MCF 10A (cell line): ENCODE data around the gene NSMF. TPM values are rescaled to one million over a fixed set of nuclear protein-coding genes. Genes with fewer than 3 reads are reported as not detected.

Source experiments
- BruUV-seq: library from RNA; stranded (reverse); fragments of 400-500 nt; replicated peaks from 2 replicates; lab custom pipeline; 2021; lab: Mats Ljungman, UMichigan
- CTCF ChIA-PET: fragments of 300-600 bp; sonication (Branson Sonifier 250); formaldehyde crosslinking; extraction: SDS; loops from one replicate; lab custom pipeline; 2021; ENCODE audit warnings: antibody characterized with exemption, inconsistent platforms; lab: Yijun Ruan, JAX
- POLR2A ChIA-PET: fragments of 300-600, 350-650 bp; sonication (Branson Sonifier 250); formaldehyde crosslinking; extraction: SDS; loops from one replicate; lab custom pipeline; 2020; ENCODE audit warnings: antibody characterized with exemption, inconsistent platforms; lab: Yijun Ruan, JAX
- DNase-seq: peaks from one replicate; pipeline ENCODE4 v3.0.0-alpha.2; 2018; ENCODE audit not compliant: unreplicated experiment
- H3K27ac Mint-ChIP-seq: one replicate; pipeline ENCODE4 v1.8.0; 2022; ENCODE audit warnings: mild to moderate bottlenecking, low read depth, mixed read lengths; ENCODE audit not compliant: unreplicated experiment
- H3K27me3 Mint-ChIP-seq: one replicate; pipeline ENCODE4 v1.8.0; 2022; ENCODE audit warnings: mixed read lengths; ENCODE audit not compliant: insufficient read depth, unreplicated experiment
- H3K36me3 Mint-ChIP-seq: one replicate; pipeline ENCODE4 v1.8.0; 2022; ENCODE audit warnings: mild to moderate bottlenecking, moderate library complexity, mixed read lengths; ENCODE audit not compliant: insufficient read depth, unreplicated experiment
- H3K4me1 Mint-ChIP-seq: one replicate; pipeline ENCODE4 v1.8.0; 2022; ENCODE audit warnings: mixed read lengths; ENCODE audit not compliant: insufficient read depth, unreplicated experiment
- H3K4me3 Mint-ChIP-seq: one replicate; pipeline ENCODE4 v1.8.0; 2022; ENCODE audit warnings: mild to moderate bottlenecking, moderate library complexity, mixed read lengths; ENCODE audit not compliant: unreplicated experiment
- H3K9me3 Mint-ChIP-seq: one replicate; pipeline ENCODE4 v1.8.0; 2022; ENCODE audit warnings: mixed read lengths; ENCODE audit not compliant: unreplicated experiment
- intact Hi-C: fragments of 100-400 bp; cut with micrococcal nuclease; formaldehyde crosslinking; loops from 2 replicates; pipeline ENCODE4 v1.14.1; 2022
- total RNA-seq: library from RNA; stranded (reverse); gene quantifications from 2 replicates; pipeline ENCODE4 v1.2.3, GENCODE V29; 2022
- TF ChIP-seq, protein P1 (sequence below): fragments of 200-600 bp; IDR thresholded peaks from one replicate; pipeline ENCODE4 v1.8.0; 2022; ENCODE audit warnings: antibody characterized with exemption, mild to moderate bottlenecking; ENCODE audit not compliant: unreplicated experiment

The NSMF gene
- total RNA-seq, 1 experiment from 2014 or later: 37.8 TPM

DNA sequence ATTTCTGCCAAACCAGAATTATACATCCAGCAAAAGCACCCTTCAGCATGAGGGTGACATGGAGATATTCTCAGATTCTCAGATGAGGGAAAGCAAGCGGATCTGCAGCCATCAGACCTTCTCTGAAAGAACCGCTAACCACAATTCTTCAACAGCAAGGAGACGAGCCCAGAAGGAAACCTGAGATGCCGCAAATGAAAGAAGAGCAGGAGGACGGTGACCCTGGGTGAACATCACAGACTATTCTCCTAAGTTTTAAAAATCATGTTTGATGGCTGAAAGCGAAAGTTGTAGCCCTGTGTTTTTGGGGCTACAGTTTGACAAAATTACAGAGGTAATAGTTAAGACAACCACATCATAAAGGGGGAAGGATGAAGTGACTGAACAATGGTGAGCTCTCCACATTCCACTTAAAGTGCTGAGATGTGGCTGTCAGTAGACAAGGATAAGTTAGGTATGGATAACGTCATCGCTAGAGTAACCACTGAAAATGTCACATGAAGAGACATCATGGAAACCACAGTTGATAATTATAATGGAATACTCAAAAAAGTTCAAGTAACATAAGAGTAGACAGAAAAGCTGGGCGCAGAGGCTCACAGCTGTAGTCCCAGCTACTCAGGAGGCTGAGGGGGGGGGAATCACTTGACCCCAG lies 31.5 kb upstream of the NSMF start:
- H3K9me3 Mint-ChIP-seq: no peaks in the 10 kb centered on the region
- ChIA-PET POLR2A (no interaction called here), CTCF (no interaction called here)
- intact Hi-C loops: no loop called here
- no peaks in the 10 kb centered on the region for H3K27me3 Mint-ChIP-seq
- DNase-seq: no peak
- H3K36me3 Mint-ChIP-seq: no peaks in the 10 kb centered on the region
- no peak overlapping the region for H3K4me3 Mint-ChIP-seq
- peaks cover 9% of the 10 kb centered on the region for H3K4me1 Mint-ChIP-seq
- TF ChIP-seq, protein P1, sequence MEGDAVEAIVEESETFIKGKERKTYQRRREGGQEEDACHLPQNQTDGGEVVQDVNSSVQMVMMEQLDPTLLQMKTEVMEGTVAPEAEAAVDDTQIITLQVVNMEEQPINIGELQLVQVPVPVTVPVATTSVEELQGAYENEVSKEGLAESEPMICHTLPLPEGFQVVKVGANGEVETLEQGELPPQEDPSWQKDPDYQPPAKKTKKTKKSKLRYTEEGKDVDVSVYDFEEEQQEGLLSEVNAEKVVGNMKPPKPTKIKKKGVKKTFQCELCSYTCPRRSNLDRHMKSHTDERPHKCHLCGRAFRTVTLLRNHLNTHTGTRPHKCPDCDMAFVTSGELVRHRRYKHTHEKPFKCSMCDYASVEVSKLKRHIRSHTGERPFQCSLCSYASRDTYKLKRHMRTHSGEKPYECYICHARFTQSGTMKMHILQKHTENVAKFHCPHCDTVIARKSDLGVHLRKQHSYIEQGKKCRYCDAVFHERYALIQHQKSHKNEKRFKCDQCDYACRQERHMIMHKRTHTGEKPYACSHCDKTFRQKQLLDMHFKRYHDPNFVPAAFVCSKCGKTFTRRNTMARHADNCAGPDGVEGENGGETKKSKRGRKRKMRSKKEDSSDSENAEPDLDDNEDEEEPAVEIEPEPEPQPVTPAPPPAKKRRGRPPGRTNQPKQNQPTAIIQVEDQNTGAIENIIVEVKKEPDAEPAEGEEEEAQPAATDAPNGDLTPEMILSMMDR: no peak
- BruUV-seq: no TSS peak
- H3K27ac Mint-ChIP-seq: no peak overlapping the region

DNA sequence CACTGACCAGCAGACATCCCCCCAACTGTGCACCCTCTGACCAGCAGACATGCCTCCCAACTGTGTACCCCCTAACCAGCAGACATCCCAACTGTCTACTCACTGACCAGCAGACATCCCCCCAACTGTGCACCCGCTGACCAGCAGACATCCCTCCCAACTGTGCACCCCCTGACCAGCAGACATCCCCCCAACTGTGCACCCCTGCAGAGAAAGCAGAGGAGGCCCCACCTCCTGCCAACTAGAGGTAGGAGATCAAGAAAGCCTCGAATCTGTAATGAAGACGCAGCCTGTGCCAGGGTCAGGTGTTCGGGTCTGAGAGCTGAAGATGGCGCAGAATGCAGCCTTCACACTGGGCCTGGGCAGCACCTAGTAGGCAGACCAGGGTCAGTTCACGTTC lies 29.8 kb upstream of the NSMF start:
- no peak for DNase-seq
- BruUV-seq: no TSS peak
- no peaks in the 10 kb centered on the region for H3K27me3 Mint-ChIP-seq
- POLR2A ChIA-PET: no interaction called here
- no peak overlapping the region for H3K27ac Mint-ChIP-seq
- no peak overlapping the region for H3K4me3 Mint-ChIP-seq
- TF ChIP-seq, protein P1: no peak
- CTCF ChIA-PET: no interaction called here
- intact Hi-C loops: no loop called here
- no peaks in the 10 kb centered on the region for H3K36me3 Mint-ChIP-seq
- peaks cover under 1% of the 10 kb centered on the region for H3K4me1 Mint-ChIP-seq
- no peaks in the 10 kb centered on the region for H3K9me3 Mint-ChIP-seq

DNA sequence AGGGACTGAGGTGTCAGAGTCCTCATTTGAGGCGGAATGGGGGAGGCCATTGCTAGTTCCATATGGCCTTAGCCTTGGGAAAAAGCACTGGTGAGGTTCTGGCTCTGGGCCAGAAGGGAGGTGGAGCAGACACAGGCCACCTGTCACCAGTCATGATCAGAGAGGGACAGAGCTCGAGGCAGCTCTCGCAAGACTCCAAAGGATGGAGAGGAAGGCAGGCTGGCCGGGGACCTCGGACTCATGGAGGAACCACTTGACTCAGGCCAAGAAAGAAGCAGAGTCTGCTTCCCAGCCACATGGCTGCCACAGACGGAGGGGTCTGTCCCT lies 29.2 kb upstream of the NSMF start:
- DNase-seq: no peak
- TF ChIP-seq, protein P1: no peak
- POLR2A ChIA-PET: no interaction called here
- CTCF ChIA-PET: no interaction called here
- BruUV-seq: no TSS peak
- H3K36me3 Mint-ChIP-seq: no peaks in the 10 kb centered on the region
- no peak overlapping the region for H3K27ac Mint-ChIP-seq
- no peaks in the 10 kb centered on the region for H3K27me3 Mint-ChIP-seq
- intact Hi-C loops: no loop called here
- no peak overlapping the region for H3K4me3 Mint-ChIP-seq
- no peaks in the 10 kb centered on the region for H3K4me1 Mint-ChIP-seq
- H3K9me3 Mint-ChIP-seq: no peaks in the 10 kb centered on the region

DNA sequence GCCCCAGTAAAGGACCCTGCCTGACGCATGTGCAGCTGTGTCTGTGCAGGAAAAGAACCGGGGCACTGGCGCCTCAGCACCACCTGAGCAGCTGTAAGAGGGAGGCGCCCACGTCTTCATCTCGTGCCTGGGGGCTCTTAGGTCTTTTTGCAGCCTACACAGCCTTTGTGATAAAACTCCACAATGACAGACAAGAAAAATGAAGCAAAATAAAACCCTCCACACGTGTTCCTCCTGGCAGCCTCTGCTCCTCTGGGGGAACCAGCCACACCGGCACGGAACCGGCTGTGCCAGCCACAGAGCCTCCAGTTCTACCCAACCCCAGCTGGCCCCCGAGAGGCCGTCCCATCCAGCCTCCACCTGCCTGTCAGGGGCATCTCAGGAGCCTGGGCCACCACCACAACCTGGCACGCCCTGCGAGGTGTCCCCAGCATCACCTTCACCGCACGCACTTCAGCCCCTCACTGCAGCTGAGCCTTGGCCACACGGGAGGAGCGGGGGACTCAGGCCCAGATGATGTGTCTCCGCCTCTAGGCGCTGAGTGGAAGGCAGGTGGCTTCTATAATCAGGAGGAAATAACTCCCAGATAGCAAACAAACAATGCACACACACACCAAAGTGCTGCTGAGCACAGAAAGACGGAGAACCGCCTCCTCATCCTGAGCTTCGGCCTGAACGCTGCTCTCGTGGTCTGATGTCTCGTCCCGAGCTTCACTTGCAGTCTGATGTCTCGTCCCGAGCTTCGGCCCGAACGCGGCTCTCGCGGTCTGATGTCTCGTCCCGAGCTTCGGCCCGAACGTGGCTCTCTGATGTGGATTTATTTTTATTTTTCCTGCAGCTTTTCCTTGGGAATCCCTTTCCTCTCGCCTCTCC lies 28.6 kb upstream of the NSMF start:
- TF ChIP-seq, protein P1: no peak
- DNase-seq: no peak
- Mint-ChIP-seq H3K9me3 (no peaks in the 10 kb centered on the region), H3K36me3 (no peaks in the 10 kb centered on the region), H3K4me1 (no peaks in the 10 kb centered on the region), H3K27me3 (no peaks in the 10 kb centered on the region), H3K4me3 (no peak overlapping the region), H3K27ac (no peak overlapping the region)
- BruUV-seq: no TSS peak
- ChIA-PET CTCF (interaction anchor here (0.7 kb wide), 1 partner anchor 168 kb away, joined by 3 read pairs; no protein-coding TSS in a partner anchor), POLR2A (interaction anchor here (0.7 kb wide), 1 partner anchor 37 kb away, joined by 3 read pairs; no protein-coding TSS in a partner anchor)
- intact Hi-C loops: no loop called here
